Stomach (tissue), 4 donors: ENCODE measurements around the gene KCNC1.

ENCODE experiments used
- CTCF ChIP-seq, 7 experiments: fragments of 450-650 bp in 4 of 7; fragments of 200-600 bp in 3 of 7; sonication (generic) in 3 of 7; IDR thresholded peaks; one replicate each; pipeline ENCODE4 v1.5.1; 2016 to 2019; ENCODE audit warnings: antibody characterized with exemption in 7 of 7, control low read depth in 2 of 7, mild to moderate bottlenecking in 1 of 7
- EP300 ChIP-seq: sonication (generic); formaldehyde crosslinking; IDR thresholded peaks from one replicate; pipeline ENCODE4 v1.6.1; 2017; ENCODE audit warnings: antibody characterized with exemption
- POLR2A ChIP-seq, 4 donors: fragments of 450-650 bp; IDR thresholded peaks; one replicate each; pipeline ENCODE4 v1.6.1; 2016; ENCODE audit warnings: antibody characterized with exemption in 4 of 4, control low read depth in 2 of 4, mild to moderate bottlenecking in 1 of 4, moderate library complexity in 1 of 4

DNA sequence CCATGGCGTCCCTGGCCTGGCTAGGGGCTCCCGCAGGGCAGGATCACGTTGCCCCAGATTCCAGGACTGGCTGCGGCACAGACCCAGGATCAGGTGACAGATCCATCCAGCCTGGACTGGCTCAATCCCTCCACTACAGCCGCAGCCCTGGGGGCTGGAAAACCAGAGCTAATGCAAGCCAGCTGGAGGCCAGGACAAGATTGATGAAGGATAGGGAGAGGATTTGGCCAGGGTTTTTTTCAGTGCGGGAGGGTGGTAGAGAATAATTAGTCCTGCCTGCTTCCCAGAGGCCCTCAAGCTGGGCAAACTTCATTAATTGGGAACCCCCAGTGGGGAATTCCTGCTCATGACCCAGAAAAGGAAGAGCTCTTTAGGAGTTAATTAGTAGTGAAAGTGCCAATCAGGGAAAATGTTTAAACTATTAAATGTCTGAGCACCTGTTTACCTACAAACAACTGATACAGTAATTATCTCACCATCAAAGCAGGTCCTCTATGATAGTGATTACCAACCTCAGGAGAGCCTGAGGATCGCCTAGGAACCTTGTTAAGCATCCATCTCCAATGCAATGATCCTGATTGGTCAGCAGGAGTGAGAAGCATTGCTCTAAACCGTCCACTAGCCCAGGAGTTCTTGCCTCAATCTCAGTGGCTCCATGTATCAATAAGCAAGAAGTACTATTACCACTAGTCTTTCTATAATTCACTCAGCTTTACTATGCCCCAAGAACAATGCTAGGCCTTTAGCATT is 48.2 kb upstream of the KCNC1 start:
- no peak for TF ChIP-seq POLR2A (IDR thresholded peaks at IDR 0.05)
- no peak for TF ChIP-seq EP300
- no peak for TF ChIP-seq CTCF (IDR thresholded peaks at IDR 0.05)
